Measurements from ENCODE around the gene NMNAT3.

The NMNAT3 gene

GRCh38 chr3:139675327-139675726, 2.4 kb downstream of the NMNAT3 start:
- no peak for DNase-seq (ENCODE audit: low read depth in 4 of 4, low spot score in 1 of 4)

DNA sequence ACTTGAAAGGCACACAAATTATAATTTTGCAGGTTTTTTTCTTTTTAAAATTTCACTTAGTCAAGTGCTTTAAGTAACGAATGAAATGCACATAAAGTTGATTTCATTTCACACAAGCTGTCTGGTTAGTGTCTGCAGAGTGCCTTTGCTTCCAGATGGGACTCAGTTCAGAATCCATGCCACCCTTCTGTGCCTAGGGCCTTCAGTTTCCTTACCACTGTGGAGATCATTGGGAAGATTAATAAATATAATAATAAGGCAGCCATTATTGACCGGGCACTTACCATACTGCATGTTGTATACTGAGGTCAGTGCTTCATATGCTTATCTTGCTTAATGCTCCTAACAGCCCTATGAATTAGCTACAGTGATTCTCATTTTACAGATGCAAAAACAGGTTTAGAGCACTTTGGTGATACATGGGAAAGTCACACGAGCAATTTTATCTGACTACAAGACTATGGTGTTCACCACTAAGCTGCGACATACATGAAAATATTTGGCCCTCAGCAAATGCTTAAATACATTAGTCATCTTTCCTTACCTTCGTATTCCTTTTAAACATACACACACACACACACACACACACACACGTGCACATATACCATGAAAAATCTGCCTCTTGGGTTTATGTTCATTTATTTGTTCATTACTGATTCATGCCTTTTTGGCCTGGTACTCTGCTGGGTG, 3.1 kb downstream of the NMNAT3 start:
- DNase-seq (ENCODE audit: low read depth in 4 of 4, low spot score in 1 of 4) = no peak

DNA sequence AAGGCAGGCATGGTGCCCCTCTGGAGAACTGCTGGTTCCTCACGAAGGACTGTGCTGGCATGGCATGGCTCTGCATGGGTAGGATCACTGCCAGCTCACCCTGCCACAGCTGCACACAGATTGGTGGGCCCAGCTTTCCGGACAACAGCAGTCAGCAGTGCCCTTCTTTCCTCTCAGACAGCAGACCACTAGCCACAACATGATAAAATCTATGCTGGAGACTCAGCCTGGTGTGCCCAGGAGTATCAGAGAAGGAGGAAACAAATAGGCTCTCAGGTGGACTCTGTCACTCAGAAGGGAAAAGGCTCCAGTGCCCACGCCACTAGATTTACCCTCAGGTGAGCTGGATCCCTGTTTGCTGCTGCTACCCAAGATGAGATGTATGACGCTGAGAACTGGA, 4.9 kb downstream of the NMNAT3 start:
- DNase-seq (ENCODE audit: low read depth in 4 of 4, low spot score in 1 of 4) = no peak

GRCh38 chr3:139671863-139672646, 5.7 kb downstream of the NMNAT3 start:
- no peak for DNase-seq (ENCODE audit: low read depth in 4 of 4, low spot score in 1 of 4)

GRCh38 chr3:139671107-139671506, 6.7 kb downstream of the NMNAT3 start:
- no peak for DNase-seq (ENCODE audit: low read depth in 4 of 4, low spot score in 1 of 4)

DNA sequence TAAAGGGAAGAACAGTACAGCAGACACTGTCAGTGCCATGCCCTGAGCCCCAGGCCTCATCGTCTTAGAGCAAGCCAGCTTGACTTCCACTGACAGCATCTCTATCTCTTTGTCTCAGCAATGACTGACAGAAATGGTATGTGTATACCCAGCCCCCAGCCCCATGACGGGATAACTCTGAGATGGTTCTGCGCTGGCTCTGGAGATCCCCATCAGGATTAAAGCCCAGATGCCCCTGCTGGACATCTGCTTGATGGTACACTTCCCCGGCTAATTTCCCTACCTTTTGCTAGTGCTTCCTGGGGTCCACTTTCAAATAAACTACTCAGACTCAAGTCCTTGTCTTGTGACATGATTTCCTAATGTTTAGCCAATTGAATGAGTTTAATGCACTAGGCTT, 7.6 kb downstream of the NMNAT3 start:
- no peak for DNase-seq (ENCODE audit: low read depth in 4 of 4, low spot score in 1 of 4)

- DNase-seq (ENCODE audit: low read depth in 4 of 4, low spot score in 1 of 4) = no peak
Measured at GRCh38 chr3:139668332-139668731, 9.4 kb downstream of the NMNAT3 start.

GRCh38 chr3:139664958-139665357, 12.8 kb downstream of the NMNAT3 start:
- no peak for DNase-seq (ENCODE audit: low read depth in 4 of 4, low spot score in 1 of 4)

GRCh38 chr3:139660269-139660668, 17.5 kb downstream of the NMNAT3 start:
- no peak for DNase-seq (ENCODE audit: low read depth in 4 of 4, low spot score in 1 of 4)

DNA sequence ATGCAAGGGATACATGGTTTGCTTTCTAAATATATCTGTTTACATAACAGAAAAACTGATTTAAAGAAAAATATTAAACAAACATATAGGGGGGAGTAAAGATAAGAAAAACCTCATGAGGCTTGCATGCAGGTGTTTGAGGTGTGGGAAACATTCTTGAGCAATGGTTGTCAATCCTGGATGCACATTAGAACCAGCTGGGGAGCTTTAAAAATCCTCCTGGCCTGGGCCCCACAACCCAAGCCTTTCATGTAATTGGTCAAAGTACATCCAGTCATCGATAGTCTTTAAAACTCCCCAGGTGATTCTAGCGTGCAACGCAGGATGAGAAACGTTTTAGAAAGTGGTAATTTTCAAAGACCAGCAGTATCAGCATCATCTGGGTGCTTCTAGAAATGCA, 18.3 kb downstream of the NMNAT3 start:
- no peak for DNase-seq (ENCODE audit: low read depth in 4 of 4, low spot score in 1 of 4)

DNA sequence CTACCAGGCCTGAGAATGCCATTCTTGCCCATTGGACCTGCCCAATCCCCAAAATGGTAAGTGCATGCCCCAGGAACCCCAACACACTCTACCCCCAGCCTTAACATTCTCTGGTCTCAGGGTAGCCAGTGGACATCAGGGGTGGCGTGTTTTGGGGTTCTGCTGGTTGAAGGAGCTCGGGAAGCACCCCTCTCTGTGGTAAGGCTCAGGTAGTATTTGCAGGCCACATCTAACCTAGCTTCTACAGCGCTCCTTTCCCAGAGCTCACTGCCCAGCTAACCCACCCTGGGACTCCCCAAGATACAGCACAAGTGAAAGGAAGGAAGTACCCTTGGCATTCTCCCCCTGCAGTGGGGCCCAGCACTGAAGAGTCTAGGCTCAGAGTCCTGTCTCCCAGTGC, 19.8 kb downstream of the NMNAT3 start:
- no peak for DNase-seq (ENCODE audit: low read depth in 4 of 4, low spot score in 1 of 4)

GRCh38 chr3:139657434-139657833, 20.3 kb downstream of the NMNAT3 start:
- no peak for DNase-seq (ENCODE audit: low read depth in 4 of 4, low spot score in 1 of 4)

- no peak for DNase-seq (ENCODE audit: low read depth in 4 of 4, low spot score in 1 of 4)
Measured at GRCh38 chr3:139655909-139656595, 21.7 kb downstream of the NMNAT3 start.

DNA sequence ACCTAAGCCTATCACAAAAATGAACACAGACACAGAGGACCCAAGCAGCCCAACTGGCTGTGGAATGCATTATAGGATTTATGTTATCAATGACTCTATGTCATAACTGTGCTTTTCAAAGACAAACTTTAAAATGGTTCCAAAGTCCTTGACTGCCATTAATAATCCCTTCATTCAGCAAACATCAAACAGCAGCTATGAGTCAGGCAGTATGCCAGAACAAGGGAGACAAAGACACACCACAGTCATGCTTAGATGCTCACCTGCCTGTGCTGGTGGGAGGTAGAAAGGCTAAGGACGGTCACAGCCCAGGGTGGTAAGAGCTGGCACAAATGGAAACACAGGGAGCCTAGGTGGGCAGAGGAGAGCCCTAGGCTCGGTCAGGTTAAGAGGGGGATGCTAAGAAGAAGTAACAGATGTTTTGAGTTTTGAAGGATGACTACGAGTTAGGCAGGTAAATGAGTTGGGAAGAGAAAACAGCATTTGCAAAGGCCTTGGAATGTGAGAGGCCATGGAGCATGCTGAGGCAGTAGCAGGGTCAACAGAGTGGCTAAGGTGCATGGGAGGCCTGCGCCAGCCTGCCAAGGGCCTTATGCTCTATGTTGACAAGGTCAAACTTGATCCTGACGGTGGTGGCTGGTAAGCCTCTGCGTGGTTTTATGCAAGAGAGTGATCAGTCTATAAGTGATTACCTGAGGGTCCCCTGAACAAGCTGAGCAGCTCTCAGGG, 23.0 kb downstream of the NMNAT3 start:
- DNase-seq (ENCODE audit: low read depth in 4 of 4, low spot score in 1 of 4) = no peak

- DNase-seq (ENCODE audit: low read depth in 4 of 4, low spot score in 1 of 4) = no peak
Measured at GRCh38 chr3:139653582-139653981, 24.2 kb downstream of the NMNAT3 start.

DNA sequence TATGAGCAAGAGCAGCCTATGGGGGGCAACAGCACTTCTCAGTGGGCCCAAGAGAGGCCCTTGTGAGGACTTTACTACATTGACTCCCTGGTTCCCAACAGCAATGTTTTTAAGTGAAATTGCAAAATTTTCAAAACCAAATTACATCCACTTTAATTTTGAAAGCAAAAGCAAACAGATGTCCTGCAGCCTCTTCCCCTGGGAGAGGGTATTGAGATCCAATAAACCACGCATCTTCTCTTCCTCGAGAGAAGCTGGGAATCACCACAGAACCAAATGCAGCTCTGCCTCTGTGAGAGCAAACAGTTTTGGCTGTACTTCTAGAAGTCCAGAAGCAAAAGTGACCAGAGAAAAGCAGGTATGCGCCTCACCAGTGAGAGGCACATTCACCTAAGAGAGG, 25.2 kb downstream of the NMNAT3 start:
- DNase-seq (ENCODE audit: low read depth in 4 of 4, low spot score in 1 of 4) = no peak

GRCh38 chr3:139647866-139648435, 29.8 kb downstream of the NMNAT3 start:
- DNase-seq (ENCODE audit: low read depth in 4 of 4, low spot score in 1 of 4) = no peak

DNA sequence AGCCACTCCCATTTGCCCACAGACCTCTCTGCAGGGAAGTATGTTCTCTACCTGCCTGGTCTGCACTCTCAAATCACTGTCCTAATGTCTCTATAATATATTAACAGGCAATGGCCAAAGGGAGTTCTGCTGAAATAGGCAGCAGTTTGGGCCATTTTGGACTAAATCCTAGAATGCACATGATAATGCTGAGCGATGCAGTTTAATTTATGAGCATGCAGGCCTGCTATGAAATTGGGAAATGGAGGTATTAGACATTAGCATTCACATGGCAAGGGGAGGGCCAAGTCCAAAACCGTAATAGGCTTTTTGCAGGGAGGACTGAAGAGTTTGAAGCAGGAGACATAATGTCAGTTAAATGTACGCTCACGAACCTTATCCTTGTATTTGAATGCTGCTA, 31.3 kb downstream of the NMNAT3 start:
- DNase-seq (ENCODE audit: low read depth in 4 of 4, low spot score in 1 of 4) = no peak

- no peak for DNase-seq (ENCODE audit: low read depth in 4 of 4, low spot score in 1 of 4)
Measured at GRCh38 chr3:139642996-139643395, 34.8 kb downstream of the NMNAT3 start.

DNA sequence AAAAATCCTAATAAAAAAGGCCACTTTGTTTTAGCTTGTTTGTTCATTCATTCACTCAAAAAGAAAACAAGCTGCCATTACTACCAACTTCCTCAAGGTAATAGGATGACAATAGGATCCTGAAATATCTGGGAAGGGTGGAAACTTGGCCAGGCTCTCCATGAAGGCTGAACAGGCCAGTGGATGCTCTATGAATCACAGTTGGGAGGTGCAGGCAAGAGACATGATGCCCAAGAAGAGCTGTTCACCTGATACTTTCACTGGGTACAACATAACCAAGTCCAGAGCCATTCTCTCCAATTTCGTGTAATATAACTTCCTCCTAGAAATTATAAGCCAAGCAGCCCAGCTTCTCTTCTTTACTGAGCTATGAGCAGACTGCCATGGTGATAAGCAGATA, 37.3 kb downstream of the NMNAT3 start:
- DNase-seq (ENCODE audit: low read depth in 4 of 4, low spot score in 1 of 4) = no peak

DNA sequence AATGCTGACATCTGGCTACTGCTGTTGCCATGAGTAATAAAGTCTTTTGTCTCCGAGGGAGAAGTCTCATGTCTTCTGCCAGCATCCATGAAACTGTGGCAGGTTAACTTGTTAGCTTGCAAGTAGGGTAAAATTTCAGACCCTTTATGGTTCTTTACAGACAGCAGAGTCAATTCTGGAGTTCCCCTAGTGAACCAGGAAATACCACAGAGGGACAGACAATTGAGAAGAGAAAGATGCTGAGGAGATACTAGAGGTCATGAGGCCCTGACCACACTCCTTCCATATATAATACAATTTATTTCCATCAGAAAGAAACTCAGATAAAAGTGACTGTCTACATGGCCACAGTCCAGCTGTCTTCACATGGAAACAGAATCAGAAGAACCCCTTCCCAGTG, 38.1 kb downstream of the NMNAT3 start:
- no peak for DNase-seq (ENCODE audit: low read depth in 4 of 4, low spot score in 1 of 4)
